Thymus (tissue), 11 donors: ENCODE results near the gene FAM110A. TPM values are rescaled to one million over a fixed set of nuclear protein-coding genes. Genes with fewer than 3 reads are reported as not detected.
"Not testable (repeated sequence)": the region's sequence is repeated elsewhere in the genome, so short reads cannot be mapped to it uniquely, and the experiment has no call there.

Experiments
- DNase-seq, 9 donors: peaks; one replicate each; pipeline ENCODE4 v3.0.0-alpha.2; 2013; ENCODE audit warnings: low spot score in 9 of 9, low read depth in 6 of 9, missing footprints in 1 of 9
- H3K27ac ChIP-seq, 2 donors: one replicate each; pipeline ENCODE4 v1.5.1; 2013; ENCODE audit warnings: control low read depth in 1 of 2, low read depth in 1 of 2, low read length in 1 of 2, mild to moderate bottlenecking in 1 of 2, moderate library complexity in 1 of 2
- H3K27me3 ChIP-seq, 2 donors: one replicate each; pipeline ENCODE4 v1.5.1; 2013; ENCODE audit warnings: low read length in 1 of 2; ENCODE audit not compliant: control insufficient read depth in 2 of 2, insufficient read depth in 1 of 2
- H3K36me3 ChIP-seq, 2 donors: one replicate each; pipeline ENCODE4 v1.5.1; 2013; ENCODE audit warnings: low read length in 1 of 2, mild to moderate bottlenecking in 1 of 2, moderate library complexity in 1 of 2; ENCODE audit not compliant: control insufficient read depth in 2 of 2, insufficient read depth in 2 of 2
- H3K4me1 ChIP-seq, 2 donors: one replicate each; pipeline ENCODE4 v1.5.1; 2013; ENCODE audit warnings: low read length in 2 of 2; ENCODE audit not compliant: control insufficient read depth in 2 of 2, insufficient read depth in 2 of 2
- H3K4me3 ChIP-seq, 2 donors: one replicate each; pipeline ENCODE4 v1.5.1; 2013; ENCODE audit warnings: low read length in 2 of 2, control low read depth in 1 of 2, mild to moderate bottlenecking in 1 of 2
- H3K9me3 ChIP-seq, 2 donors: one replicate each; pipeline ENCODE4 v1.5.1; 2013; ENCODE audit warnings: low read length in 1 of 2, mild to moderate bottlenecking in 1 of 2; ENCODE audit not compliant: control insufficient read depth in 2 of 2, insufficient read depth in 1 of 2
- WGBS: extraction: QIAGEN DNeasy Blood & Tissue Kit; methylation state at CpG from one replicate; pipeline ENCODE4 v1.1.7; 2013; 5-methylcytosine and 5-hydroxymethylcytosine counted together
- polyA plus RNA-seq: library from polyadenylated mRNA; stranded (reverse); fragments of 200-250 nt; gene quantifications from one replicate; pipeline ENCODE4 v1.2.3, GENCODE V29; 2013
- total RNA-seq: library from RNA; stranded (reverse); fragments of 120-200 nt; gene quantifications from one replicate; pipeline ENCODE4 v1.2.4, GENCODE V29; 2013
- donor health status: healthy.

The FAM110A gene
- total and polyA plus RNA-seq, 2 donors, result 7.2 to 15.2 TPM

GRCh38 chr20:805713-806112 is 27.8 kb upstream of the FAM110A start:
- Histone ChIP-seq H3K27me3 (no peaks in the 10 kb centered on the region), H3K9me3 (no peaks in the 10 kb centered on the region), H3K36me3 (no peaks in the 10 kb centered on the region), H3K4me3 (no peak overlapping the region), H3K27ac (no peak overlapping the region), H3K4me1 (no peaks in the 10 kb centered on the region)
- no peak for DNase-seq
- 30% methylated on average over 1 of the region's 1 CpG for WGBS

DNA sequence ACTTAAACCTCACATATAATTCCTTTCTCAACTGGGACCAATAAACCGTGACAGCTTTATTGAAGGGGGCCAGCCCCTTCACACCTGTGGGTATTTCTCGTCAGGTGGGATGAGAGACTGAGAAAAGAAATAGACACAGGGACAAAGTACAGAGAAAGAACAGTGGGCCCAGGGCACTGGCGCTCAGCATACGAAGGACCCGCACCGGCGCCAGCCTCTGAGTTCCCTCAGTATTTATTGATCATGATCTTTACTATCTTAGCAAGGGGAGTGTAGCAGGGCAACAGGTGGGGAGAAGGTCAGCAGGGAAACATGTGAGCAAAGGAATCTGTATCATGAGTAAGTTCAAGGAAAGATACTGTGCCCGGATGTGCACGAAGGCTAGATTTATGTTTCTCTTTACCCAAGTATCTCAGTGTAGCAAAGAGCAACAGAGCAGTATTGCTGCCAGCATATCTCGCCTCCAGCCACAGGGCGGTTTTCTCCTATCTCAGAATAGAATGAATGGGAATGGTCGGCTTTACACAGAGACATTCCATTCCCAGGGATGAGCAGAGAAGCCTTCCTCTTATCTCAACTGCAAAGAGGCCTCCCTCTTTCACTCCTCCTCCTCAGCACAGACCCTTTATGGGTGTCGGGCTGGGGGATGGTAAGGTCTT is 21.6 kb upstream of the FAM110A start:
- H3K27me3 ChIP-seq, H3K4me1 ChIP-seq, H3K36me3 ChIP-seq, DNase-seq, H3K4me3 ChIP-seq, H3K27ac ChIP-seq, H3K9me3 ChIP-seq: not testable (repeated sequence)
- 92% methylated on average over 13 of the region's 13 CpGs for WGBS

GRCh38 chr20:812435-812814 is 21.1 kb upstream of the FAM110A start:
- not testable (repeated sequence) for H3K4me3 ChIP-seq, DNase-seq, H3K36me3 ChIP-seq, H3K4me1 ChIP-seq, H3K9me3 ChIP-seq, H3K27ac ChIP-seq, H3K27me3 ChIP-seq
- WGBS, result 65% methylated on average over 2 of the region's 2 CpGs

DNA sequence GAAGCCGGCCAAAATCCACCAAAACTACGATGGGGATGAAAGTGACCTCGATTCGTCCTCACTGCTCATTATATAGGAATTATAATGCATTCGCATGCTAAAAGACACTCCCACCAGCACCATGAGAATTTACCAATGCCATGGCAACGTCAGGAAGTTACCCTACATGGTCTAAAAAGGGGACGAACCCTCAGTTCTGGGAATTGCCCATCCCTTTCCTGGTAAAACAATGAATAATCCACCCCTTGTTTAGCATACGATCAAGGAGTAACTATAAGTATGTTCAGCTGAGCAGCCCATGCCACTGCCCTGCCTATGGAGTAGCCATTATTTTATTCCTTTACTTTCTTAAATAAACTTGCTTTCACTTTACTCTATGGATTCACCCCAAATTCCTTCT is 20.1 kb upstream of the FAM110A start:
- DNase-seq, result no peak
- Histone ChIP-seq H3K27me3 (peaks cover 0 to 2% of the 10 kb centered on the region in 2 donors), H3K36me3 (no peaks in the 10 kb centered on the region), H3K4me1 (no peaks in the 10 kb centered on the region), H3K4me3 (no peak overlapping the region), H3K27ac (no peak overlapping the region), H3K9me3 (no peaks in the 10 kb centered on the region)
- WGBS, result 83% methylated on average over 8 of the region's 8 CpGs

DNA sequence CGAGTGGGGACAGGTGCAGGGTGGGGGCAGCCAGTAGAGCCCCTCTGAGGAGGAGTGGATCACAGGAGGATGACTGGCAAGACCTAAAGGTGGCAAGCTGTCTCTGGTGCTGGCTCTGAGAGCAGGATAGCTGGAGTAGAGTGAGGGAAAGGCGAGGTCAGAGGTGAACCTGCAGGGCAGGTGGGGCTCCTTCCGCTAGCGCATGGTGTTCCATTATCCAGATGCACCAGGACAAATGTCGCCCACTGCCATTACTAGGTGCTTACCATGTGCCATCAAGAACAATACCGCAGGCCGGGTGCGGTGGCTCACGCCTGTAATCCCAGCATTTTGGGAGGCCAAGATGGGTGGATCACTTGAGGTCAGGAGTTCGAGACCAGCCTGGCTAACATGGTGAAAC is 18.3 kb upstream of the FAM110A start:
- 94% methylated on average over 10 of the region's 10 CpGs for WGBS
- H3K27ac ChIP-seq, result no peak overlapping the region
- no peaks in the 10 kb centered on the region for H3K4me1 ChIP-seq
- H3K27me3 ChIP-seq, result peaks cover 0 to 2% of the 10 kb centered on the region in 2 donors
- H3K4me3 ChIP-seq, result no peak overlapping the region
- peaks cover 0 to 2% of the 10 kb centered on the region in 2 donors for H3K9me3 ChIP-seq
- no peaks in the 10 kb centered on the region for H3K36me3 ChIP-seq
- DNase-seq, result no peak

GRCh38 chr20:815914-816606 is 17.5 kb upstream of the FAM110A start:
- no peaks in the 10 kb centered on the region for H3K4me1 ChIP-seq
- DNase-seq, result peak in 6 of 9 donors; percentile 37 to 74 (median 64)
- H3K36me3 ChIP-seq, result no peaks in the 10 kb centered on the region
- no peak overlapping the region for H3K4me3 ChIP-seq
- no peak overlapping the region for H3K27ac ChIP-seq
- peaks cover 0 to 2% of the 10 kb centered on the region in 2 donors for H3K9me3 ChIP-seq
- WGBS, result 36% methylated on average over 13 of the region's 13 CpGs
- H3K27me3 ChIP-seq, result peaks cover 0 to 2% of the 10 kb centered on the region in 2 donors

DNA sequence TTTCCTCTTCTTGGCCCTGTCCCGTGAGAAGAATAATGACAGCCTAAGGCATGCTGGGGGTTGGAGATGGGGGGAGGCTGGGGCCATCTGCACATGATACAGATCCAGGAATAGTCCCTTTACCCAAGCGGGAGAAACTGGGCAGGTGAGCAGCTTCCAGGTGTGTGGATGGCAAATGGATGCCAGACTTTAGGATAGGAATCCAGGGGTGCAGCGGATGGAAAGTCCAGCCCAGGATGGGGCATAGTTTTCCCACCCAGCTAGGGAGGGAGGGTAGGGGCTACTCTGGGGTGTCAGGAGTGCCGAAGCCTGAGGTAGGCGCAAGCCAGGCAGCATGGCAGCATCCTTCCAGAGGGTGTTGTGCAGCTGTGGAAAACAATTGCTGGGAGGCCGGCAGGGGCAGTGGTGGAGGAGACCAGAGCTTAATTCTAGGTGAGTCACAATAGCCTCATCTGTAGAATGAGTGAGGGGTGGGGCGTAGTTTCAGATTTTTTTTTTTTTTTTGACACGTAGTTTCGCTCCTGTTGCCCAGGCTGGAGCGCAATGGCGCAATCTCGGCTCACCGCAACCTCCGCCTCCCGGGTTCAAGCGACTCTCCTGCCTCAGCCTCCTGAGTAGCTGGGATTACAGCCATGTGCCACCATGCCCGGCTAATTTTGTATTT is 15.4 kb upstream of the FAM110A start:
- Histone ChIP-seq H3K27ac (no peak overlapping the region), H3K27me3 (peaks cover 0 to 2% of the 10 kb centered on the region in 2 donors), H3K36me3 (no peaks in the 10 kb centered on the region), H3K9me3 (peaks cover 0 to 2% of the 10 kb centered on the region in 2 donors), H3K4me3 (no peak overlapping the region), H3K4me1 (no peaks in the 10 kb centered on the region)
- 95% methylated on average over 17 of the region's 17 CpGs for WGBS
- no peak for DNase-seq

GRCh38 chr20:819680-820322 is 13.7 kb upstream of the FAM110A start:
- H3K9me3 ChIP-seq, result peaks cover 0 to 2% of the 10 kb centered on the region in 2 donors
- peak in 1 of 9 donors; percentile 17 for DNase-seq
- 90% methylated on average over 8 of the region's 8 CpGs for WGBS

More at GRCh38 chr20:819680-820322, 13.7 kb upstream of the FAM110A start:
- Histone ChIP-seq H3K36me3 (no peaks in the 10 kb centered on the region), H3K4me1 (no peaks in the 10 kb centered on the region), H3K27ac (no peak overlapping the region), H3K27me3 (peaks cover 0 to 2% of the 10 kb centered on the region in 2 donors), H3K4me3 (no peak overlapping the region)
